ENCODE results near the gene HNF4A.

GRCh38 chr20:44400671-44400969 lies 45.1 kb downstream of the HNF4A start:
- no peak for TF ChIP-seq CTCF (IDR thresholded peaks at IDR 0.05; ENCODE audit: extremely low read depth in 1 of 2, insufficient read depth in 1 of 2, low read depth in 1 of 2, low read length in 2 of 2)
- TF ChIP-seq EZH2 (IDR thresholded peaks at IDR 0.05; ENCODE audit: borderline replicate concordance, low read depth, low read length, severe bottlenecking): no peak
